K562 (cell line): ENCODE measurements around the gene MLLT3. TPM values are rescaled to one million over a fixed set of nuclear protein-coding genes. Genes with fewer than 3 reads are reported as not detected.

Experiments
- ATAC-seq: fragments of 200-7000 bp; cut with Tn5 transposase; 3 replicates; pipeline ENCODE4 v1.9.1; 2020; ENCODE audit warnings: moderate library complexity
- BruUV-seq: library from RNA; stranded (reverse); fragments of 400-500 nt; replicated peaks from 2 replicates; lab custom pipeline; 2021; lab: Mats Ljungman, UMichigan
- CTCF ChIA-PET: fragments of 300-600 bp; formaldehyde crosslinking; extraction: SDS; loops from one replicate; lab custom pipeline; 2021; ENCODE audit warnings: low intra/inter-chr PET ratio; lab: Yijun Ruan, JAX
- POLR2A ChIA-PET: fragments of 300-600, 350-650 bp; sonication (Branson Sonifier 250); formaldehyde crosslinking; extraction: SDS; loops from one replicate; lab custom pipeline; 2021; ENCODE audit warnings: antibody characterized with exemption, inconsistent platforms; lab: Yijun Ruan, JAX
- DNase-seq, 4 experiments: peaks; one replicate each; pipeline versions ENCODE4 v3.0.0 to v3.0.0-alpha.2; 2011 to 2018; ENCODE audit warnings: low spot score in 3 of 4, mixed read lengths in 3 of 4; ENCODE audit errors: extremely low read depth in 1 of 4
- FAIRE-seq: peaks from 2 replicates; lab custom pipeline; 2011; peaks lifted over from hg19 to GRCh38; lab: Jason Lieb, UNC
- H2AFZ ChIP-seq: 2 replicates; pipeline ENCODE4 v1.6.0; 2011; ENCODE audit warnings: low read depth, low read length, control low read depth, inconsistent platforms
- H3K27ac ChIP-seq: fragments of 200-600 bp; 3 replicates; pipeline ENCODE4 v1.8.0; 2011; ENCODE audit warnings: low read depth, mild to moderate bottlenecking, control low read depth, inconsistent platforms, low read length, moderate library complexity, mixed read lengths; ENCODE audit errors: extremely low read depth
- H3K27me3 ChIP-seq, 2 experiments: fragments of 300-600 bp in 1 of 2; 2 replicates in 1 of 2; 3 replicates in 1 of 2; pipeline versions ENCODE4 v1.6.0 to v1.8.0; 2011; ENCODE audit warnings: inconsistent platforms in 2 of 2, low read length in 2 of 2, mild to moderate bottlenecking in 1 of 2, mixed read lengths in 1 of 2, moderate library complexity in 1 of 2; ENCODE audit not compliant: control insufficient read depth in 2 of 2, insufficient read depth in 2 of 2
- H3K36me3 ChIP-seq: fragments of 300-600 bp; 3 replicates; pipeline ENCODE4 v1.8.0; 2011; ENCODE audit warnings: mild to moderate bottlenecking, low read length, inconsistent platforms; ENCODE audit not compliant: control insufficient read depth, insufficient read depth
- H3K4me1 ChIP-seq, 2 experiments: fragments of 200-600 bp in 1 of 2; replicated peaks in 1 of 2; 2 replicates in 1 of 2; 3 replicates in 1 of 2; pipeline versions ENCODE4 v1.5.1 to v1.8.0; 2011; ENCODE audit warnings: inconsistent platforms in 2 of 2, low read length in 2 of 2, mild to moderate bottlenecking in 1 of 2, mixed read lengths in 1 of 2, moderate library complexity in 1 of 2; ENCODE audit not compliant: control insufficient read depth in 2 of 2, insufficient read depth in 2 of 2
- H3K4me2 ChIP-seq: 2 replicates; pipeline ENCODE4 v1.6.1; 2011; ENCODE audit warnings: low read length, control low read depth, inconsistent platforms, mixed read lengths; ENCODE audit not compliant: insufficient read depth
- H3K4me3 ChIP-seq: fragments of 200-600 bp; sonication (generic), shearing (Covaris generic); 2 replicates; pipeline ENCODE4 v1.5.1; 2016; ENCODE audit warnings: control low read depth, inconsistent platforms
- H3K79me2 ChIP-seq: fragments of 200-600 bp; 3 replicates; pipeline ENCODE4 v1.8.0; 2011; ENCODE audit warnings: low read length, inconsistent platforms; ENCODE audit not compliant: control insufficient read depth, insufficient read depth
- H3K9ac ChIP-seq, 2 experiments: 2 replicates each; pipeline versions ENCODE4 v1.6.0 to v1.6.1; 2011; ENCODE audit warnings: low read depth in 2 of 2, low read length in 2 of 2, control low read depth in 1 of 2, inconsistent platforms in 1 of 2, mild to moderate bottlenecking in 1 of 2, mixed read lengths in 1 of 2; ENCODE audit not compliant: insufficient read depth in 1 of 2
- H3K9me1 ChIP-seq: one replicate; pipeline ENCODE4 v1.6.0; 2011; ENCODE audit warnings: inconsistent platforms, mild to moderate bottlenecking, low read length, moderate library complexity; ENCODE audit not compliant: control insufficient read depth, insufficient read depth
- H3K9me3 ChIP-seq: replicated peaks from 2 replicates; pipeline ENCODE4 v1.5.1; 2011; ENCODE audit warnings: low read depth, low read length, inconsistent platforms; ENCODE audit not compliant: control insufficient read depth, insufficient read depth
- H4K20me1 ChIP-seq: replicated peaks from 2 replicates; pipeline ENCODE4 v1.6.1; 2011; ENCODE audit warnings: low read length, inconsistent platforms, mixed read lengths; ENCODE audit not compliant: control insufficient read depth, insufficient read depth
- CREM ChIP-seq: IDR thresholded peaks from 2 replicates; pipeline ENCODE4 v1.6.1; 2014; ENCODE audit warnings: antibody characterized with exemption, low read depth
- DMBX1 ChIP-seq: fragments of 250-450 bp; sonication (Bioruptor Pico); IDR thresholded peaks from 2 replicates; pipeline ENCODE4 v1.8.0; 2022; ENCODE audit warnings: inconsistent platforms, mild to moderate bottlenecking, moderate library complexity, borderline replicate concordance
- FOXP1 ChIP-seq: sonication (generic); formaldehyde crosslinking; IDR thresholded peaks from 2 replicates; pipeline ENCODE4 v1.8.0; 2022; ENCODE audit warnings: mild to moderate bottlenecking, missing genetic modification reagents
- MIER1 ChIP-seq: fragments of 450-650 bp; IDR thresholded peaks from 2 replicates; pipeline ENCODE4 v1.6.1; 2016; ENCODE audit warnings: antibody characterized with exemption, mild to moderate bottlenecking, low read depth
- RAD21 ChIP-seq, 2 experiments: fragments of 250-450 bp in 1 of 2; fragments of 450-650 bp in 1 of 2; sonication (Bioruptor Pico) in 1 of 2; formaldehyde crosslinking in 1 of 2; IDR thresholded peaks in 1 of 2; conservative IDR thresholded peaks in 1 of 2; 2 replicates each; pipeline versions ENCODE4 v1.4.0 to v1.8.0; 2020 to 2022; ENCODE audit warnings: mild to moderate bottlenecking in 2 of 2, moderate library complexity in 1 of 2
- SIN3A ChIP-seq, 2 experiments: fragments of 150-350 bp in 1 of 2; IDR thresholded peaks; 2 replicates each; pipeline ENCODE4 v1.6.1; 2011 to 2016; ENCODE audit warnings: borderline replicate concordance in 2 of 2, low read depth in 2 of 2, low read length in 2 of 2, mild to moderate bottlenecking in 2 of 2, moderate library complexity in 2 of 2; ENCODE audit not compliant: control insufficient read depth in 1 of 2
- SIN3B ChIP-seq: fragments of 450-650 bp; IDR thresholded peaks from 2 replicates; pipeline ENCODE4 v1.6.1; 2017; ENCODE audit warnings: low read depth, mild to moderate bottlenecking, moderate library complexity
- SIRT6 ChIP-seq: IDR thresholded peaks from one replicate; pipeline ENCODE4 v1.6.1; 2012; ENCODE audit warnings: low read depth, mild to moderate bottlenecking, control low read depth, inconsistent platforms, low read length, moderate library complexity
- STAG1 ChIP-seq: sonication (generic); formaldehyde crosslinking; IDR thresholded peaks from 2 replicates; pipeline ENCODE4 v1.5.0; 2020; ENCODE audit warnings: missing genetic modification reagents, borderline replicate concordance
- ZNF507 ChIP-seq: conservative IDR thresholded peaks from 2 replicates; pipeline ENCODE4 v1.6.1; 2017; ENCODE audit warnings: missing genetic modification characterization, missing compliant biosample characterization
- WGBS: fragments of 100-300 bp; shearing (Covaris generic); methylation state at CpG from one replicate; pipeline ENCODE4 v1.1.6; 2016; ENCODE audit warnings: low coverage, mixed read lengths; ENCODE audit not compliant: insufficient coverage; ENCODE audit errors: missing lambda C conversion rate; 5-methylcytosine and 5-hydroxymethylcytosine counted together
- in situ Hi-C: fragments of 300-500 bp; cut with MboI; formaldehyde crosslinking; loops from 4 replicates; pipeline ENCODE4 v1.15.0; 2018; ENCODE audit warnings: inconsistent platforms, mixed read lengths
- intact Hi-C: fragments of 100-400 bp; cut with micrococcal nuclease; formaldehyde crosslinking; loops from 2 replicates; pipeline ENCODE4 v1.14.2; 2022
- polyA plus RNA-seq, 8 experiments: library from polyadenylated mRNA; depleted of rRNA in 4 of 8; stranded (reverse) in 5 of 8; unstranded in 3 of 8; fragments of >200 nt; fragmentation: Nextera tagmentation in 2 of 8; fragmentation: Illumina TruSeq in 1 of 8; extraction: Ambion mirVana in 2 of 8; extraction: Trizol in 1 of 8; gene quantifications; 2 replicates each; pipeline versions ENCODE4 v1.2.1 to v1.2.3, GENCODE V29; 2011 to 2014; ENCODE audit warnings: inconsistent platforms in 1 of 8, missing spikeins in 1 of 8
- total RNA-seq, 7 experiments: library from RNA; depleted of rRNA in 6 of 7; stranded (reverse); fragments of >200 nt in 6 of 7; fragmentation: Illumina TruSeq in 2 of 7; extraction: Trizol in 2 of 7; gene quantifications; 2 replicates each; pipeline versions ENCODE4 v1.2.1 to v1.2.3, GENCODE V29; 2011 to 2021; ENCODE audit warnings: low replicate concordance in 1 of 7
- TF ChIP-seq, protein P1 (sequence below): sonication (generic); formaldehyde crosslinking; IDR thresholded peaks from 2 replicates; pipeline ENCODE4 v1.8.1; 2022; ENCODE audit warnings: missing genetic modification reagents
- TF ChIP-seq, protein P2 (sequence below): sonication (generic); formaldehyde crosslinking; IDR thresholded peaks from 2 replicates; pipeline ENCODE4 v1.8.1; 2023; ENCODE audit warnings: mild to moderate bottlenecking, missing genetic modification reagents
- TF ChIP-seq, protein P3 (sequence below): conservative IDR thresholded peaks from 2 replicates; pipeline ENCODE4 v1.6.1; 2011; ENCODE audit warnings: low read depth, mild to moderate bottlenecking, low read length; ENCODE audit not compliant: control insufficient read depth
- TF ChIP-seq, protein P4 (sequence below), 2 experiments: IDR thresholded peaks; 2 replicates each; pipeline ENCODE4 v1.6.1; 2011; ENCODE audit warnings: borderline replicate concordance in 1 of 2, control low read depth in 1 of 2, low read depth in 1 of 2, low read length in 1 of 2, mild to moderate bottlenecking in 1 of 2, mixed read lengths in 1 of 2, moderate library complexity in 1 of 2; ENCODE audit not compliant: insufficient read depth in 1 of 2, insufficient read length in 1 of 2, poor library complexity in 1 of 2, severe bottlenecking in 1 of 2; ENCODE audit errors: extremely low read depth in 1 of 2
- TF ChIP-seq, protein P5 (sequence below): fragments of 200-800 bp; sonication (Bioruptor generic); IDR thresholded peaks from 2 replicates; pipeline ENCODE4 v1.6.1; 2017; ENCODE audit warnings: missing genetic modification characterization, missing compliant biosample characterization

MLLT3 gene
- total and polyA plus RNA-seq, 9 of the 15 experiments (the other 6 are each of a cell fraction or from before 2014, with no cell fraction given): 0.07 to 0.42 (median 0.22) TPM; not detected in 4

DNA sequence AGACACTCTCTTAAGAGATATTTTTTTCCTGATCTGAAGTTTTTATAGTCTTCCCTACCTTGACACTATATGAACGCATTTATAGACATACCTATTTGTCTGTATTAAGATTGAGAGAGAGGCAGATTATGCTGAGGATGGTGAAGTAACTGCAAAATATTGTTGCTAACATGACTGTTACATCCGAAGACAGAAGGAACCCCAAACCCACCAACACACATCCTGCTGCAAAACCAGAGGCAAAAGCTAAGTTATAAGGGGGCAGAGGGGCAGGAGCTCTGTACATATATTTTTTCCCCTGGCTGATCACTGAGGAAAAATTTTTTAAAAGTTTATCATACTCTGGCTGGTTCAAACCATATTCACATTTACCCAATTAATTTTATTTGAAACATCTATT is 279.0 kb downstream of the MLLT3 start:
- intact Hi-C loops: no loop called here
- no peak overlapping the region for H3K4me3 ChIP-seq
- no peak overlapping the region for H3K27ac ChIP-seq
- DNase-seq (no peak), FAIRE-seq (no peak), ATAC-seq (no peak)
- H3K4me2 ChIP-seq: no peak overlapping the region
- H3K4me1 ChIP-seq: no peaks in the 10 kb centered on the region
- H2AFZ ChIP-seq: no peak overlapping the region
- H3K79me2 ChIP-seq: no peaks in the 10 kb centered on the region
- no peaks in the 10 kb centered on the region for H3K9me3 ChIP-seq
- H3K9me1 ChIP-seq: no peaks in the 10 kb centered on the region
- no peaks in the 10 kb centered on the region for H4K20me1 ChIP-seq
- in situ Hi-C loops: no loop called here
- no peak overlapping the region for H3K9ac ChIP-seq
- H3K27me3 ChIP-seq: no peaks in the 10 kb centered on the region
- CTCF ChIA-PET: no interaction called here
- no peaks in the 10 kb centered on the region for H3K36me3 ChIP-seq
- POLR2A ChIA-PET: no interaction called here
- 0% methylated on average over 2 of the region's 2 CpGs for WGBS
- no TSS peak for BruUV-seq
- TF ChIP-seq CREM (no peak), ZNF507 (tag) (no peak), RAD21 (CRISPR knock-in tag; conservative IDR thresholded peaks at IDR 0.05 in 1 of 2, IDR thresholded peaks at IDR 0.05 in 1 of 2) (no peak), FOXP1 (CRISPR knock-in tag) (no peak), SIN3A (IDR thresholded peaks at IDR 0.05; ENCODE audit: borderline replicate concordance in 2 of 2, control insufficient read depth in 1 of 2, low read depth in 2 of 2, low read length in 2 of 2) (no peak), MIER1 (no peak), SIRT6 (no peak), DMBX1 (CRISPR knock-in tag) (no peak), STAG1 (no peak), SIN3B (no peak)
- TF ChIP-seq, protein P1, sequence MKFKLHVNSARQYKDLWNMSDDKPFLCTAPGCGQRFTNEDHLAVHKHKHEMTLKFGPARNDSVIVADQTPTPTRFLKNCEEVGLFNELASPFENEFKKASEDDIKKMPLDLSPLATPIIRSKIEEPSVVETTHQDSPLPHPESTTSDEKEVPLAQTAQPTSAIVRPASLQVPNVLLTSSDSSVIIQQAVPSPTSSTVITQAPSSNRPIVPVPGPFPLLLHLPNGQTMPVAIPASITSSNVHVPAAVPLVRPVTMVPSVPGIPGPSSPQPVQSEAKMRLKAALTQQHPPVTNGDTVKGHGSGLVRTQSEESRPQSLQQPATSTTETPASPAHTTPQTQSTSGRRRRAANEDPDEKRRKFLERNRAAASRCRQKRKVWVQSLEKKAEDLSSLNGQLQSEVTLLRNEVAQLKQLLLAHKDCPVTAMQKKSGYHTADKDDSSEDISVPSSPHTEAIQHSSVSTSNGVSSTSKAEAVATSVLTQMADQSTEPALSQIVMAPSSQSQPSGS (CRISPR knock-in tag): no peak
- TF ChIP-seq, protein P2, sequence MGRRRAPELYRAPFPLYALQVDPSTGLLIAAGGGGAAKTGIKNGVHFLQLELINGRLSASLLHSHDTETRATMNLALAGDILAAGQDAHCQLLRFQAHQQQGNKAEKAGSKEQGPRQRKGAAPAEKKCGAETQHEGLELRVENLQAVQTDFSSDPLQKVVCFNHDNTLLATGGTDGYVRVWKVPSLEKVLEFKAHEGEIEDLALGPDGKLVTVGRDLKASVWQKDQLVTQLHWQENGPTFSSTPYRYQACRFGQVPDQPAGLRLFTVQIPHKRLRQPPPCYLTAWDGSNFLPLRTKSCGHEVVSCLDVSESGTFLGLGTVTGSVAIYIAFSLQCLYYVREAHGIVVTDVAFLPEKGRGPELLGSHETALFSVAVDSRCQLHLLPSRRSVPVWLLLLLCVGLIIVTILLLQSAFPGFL: no peak
- TF ChIP-seq, protein P3, sequence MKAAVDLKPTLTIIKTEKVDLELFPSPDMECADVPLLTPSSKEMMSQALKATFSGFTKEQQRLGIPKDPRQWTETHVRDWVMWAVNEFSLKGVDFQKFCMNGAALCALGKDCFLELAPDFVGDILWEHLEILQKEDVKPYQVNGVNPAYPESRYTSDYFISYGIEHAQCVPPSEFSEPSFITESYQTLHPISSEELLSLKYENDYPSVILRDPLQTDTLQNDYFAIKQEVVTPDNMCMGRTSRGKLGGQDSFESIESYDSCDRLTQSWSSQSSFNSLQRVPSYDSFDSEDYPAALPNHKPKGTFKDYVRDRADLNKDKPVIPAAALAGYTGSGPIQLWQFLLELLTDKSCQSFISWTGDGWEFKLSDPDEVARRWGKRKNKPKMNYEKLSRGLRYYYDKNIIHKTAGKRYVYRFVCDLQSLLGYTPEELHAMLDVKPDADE: no peak
- TF ChIP-seq, protein P4, sequence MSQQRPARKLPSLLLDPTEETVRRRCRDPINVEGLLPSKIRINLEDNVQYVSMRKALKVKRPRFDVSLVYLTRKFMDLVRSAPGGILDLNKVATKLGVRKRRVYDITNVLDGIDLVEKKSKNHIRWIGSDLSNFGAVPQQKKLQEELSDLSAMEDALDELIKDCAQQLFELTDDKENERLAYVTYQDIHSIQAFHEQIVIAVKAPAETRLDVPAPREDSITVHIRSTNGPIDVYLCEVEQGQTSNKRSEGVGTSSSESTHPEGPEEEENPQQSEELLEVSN (IDR thresholded peaks at IDR 0.05; ENCODE audit: borderline replicate concordance in 1 of 2, extremely low read depth in 1 of 2, insufficient read depth in 1 of 2, insufficient read length in 1 of 2, low read depth in 1 of 2, low read length in 1 of 2, poor library complexity in 1 of 2, severe bottlenecking in 1 of 2): no peak
- TF ChIP-seq, protein P5, sequence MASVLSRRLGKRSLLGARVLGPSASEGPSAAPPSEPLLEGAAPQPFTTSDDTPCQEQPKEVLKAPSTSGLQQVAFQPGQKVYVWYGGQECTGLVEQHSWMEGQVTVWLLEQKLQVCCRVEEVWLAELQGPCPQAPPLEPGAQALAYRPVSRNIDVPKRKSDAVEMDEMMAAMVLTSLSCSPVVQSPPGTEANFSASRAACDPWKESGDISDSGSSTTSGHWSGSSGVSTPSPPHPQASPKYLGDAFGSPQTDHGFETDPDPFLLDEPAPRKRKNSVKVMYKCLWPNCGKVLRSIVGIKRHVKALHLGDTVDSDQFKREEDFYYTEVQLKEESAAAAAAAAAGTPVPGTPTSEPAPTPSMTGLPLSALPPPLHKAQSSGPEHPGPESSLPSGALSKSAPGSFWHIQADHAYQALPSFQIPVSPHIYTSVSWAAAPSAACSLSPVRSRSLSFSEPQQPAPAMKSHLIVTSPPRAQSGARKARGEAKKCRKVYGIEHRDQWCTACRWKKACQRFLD (CRISPR knock-in tag): no peak
